OCI-M2 (cell line): ENCODE measurements around the gene LRRC1.
"Not testable (repeated sequence)": the region's sequence is repeated elsewhere in the genome, so short reads cannot be mapped to it uniquely, and the experiment has no call there.

Experiments
- DNase-seq: peaks from one replicate; lab custom pipeline; 2025; ENCODE audit not compliant: unreplicated experiment; lab: John Stamatoyannopoulos, UW

Gene LRRC1

GRCh38 chr6:53792016-53792415 is 2.8 kb upstream of the LRRC1 start:
- DNase-seq: no peak

DNA sequence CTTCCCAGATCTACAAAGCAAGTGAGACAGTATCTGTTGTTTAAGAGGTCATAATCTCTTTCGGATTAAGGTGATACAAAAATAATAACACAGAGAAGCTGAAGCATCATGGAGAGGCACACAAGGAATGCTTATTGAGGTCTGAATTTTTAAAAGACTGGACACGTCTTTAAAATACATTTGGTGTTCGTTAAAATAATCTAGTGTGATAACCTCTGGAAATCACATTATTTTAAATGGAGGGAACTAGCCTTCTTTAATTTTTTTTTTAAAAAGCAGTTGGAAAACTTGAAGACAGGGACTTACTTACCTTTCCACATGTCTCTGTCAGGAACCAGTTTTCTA is 1.9 kb upstream of the LRRC1 start:
- DNase-seq: no peak

GRCh38 chr6:53793318-53794136 is 1.3 kb upstream of the LRRC1 start:
- DNase-seq: no peak

GRCh38 chr6:53794137-53794719 is 577 bp upstream of the LRRC1 start:
- peak; percentile 78 for DNase-seq

GRCh38 chr6:53795340-53795701 is 516 bp downstream of the LRRC1 start:
- no peak for DNase-seq

DNA sequence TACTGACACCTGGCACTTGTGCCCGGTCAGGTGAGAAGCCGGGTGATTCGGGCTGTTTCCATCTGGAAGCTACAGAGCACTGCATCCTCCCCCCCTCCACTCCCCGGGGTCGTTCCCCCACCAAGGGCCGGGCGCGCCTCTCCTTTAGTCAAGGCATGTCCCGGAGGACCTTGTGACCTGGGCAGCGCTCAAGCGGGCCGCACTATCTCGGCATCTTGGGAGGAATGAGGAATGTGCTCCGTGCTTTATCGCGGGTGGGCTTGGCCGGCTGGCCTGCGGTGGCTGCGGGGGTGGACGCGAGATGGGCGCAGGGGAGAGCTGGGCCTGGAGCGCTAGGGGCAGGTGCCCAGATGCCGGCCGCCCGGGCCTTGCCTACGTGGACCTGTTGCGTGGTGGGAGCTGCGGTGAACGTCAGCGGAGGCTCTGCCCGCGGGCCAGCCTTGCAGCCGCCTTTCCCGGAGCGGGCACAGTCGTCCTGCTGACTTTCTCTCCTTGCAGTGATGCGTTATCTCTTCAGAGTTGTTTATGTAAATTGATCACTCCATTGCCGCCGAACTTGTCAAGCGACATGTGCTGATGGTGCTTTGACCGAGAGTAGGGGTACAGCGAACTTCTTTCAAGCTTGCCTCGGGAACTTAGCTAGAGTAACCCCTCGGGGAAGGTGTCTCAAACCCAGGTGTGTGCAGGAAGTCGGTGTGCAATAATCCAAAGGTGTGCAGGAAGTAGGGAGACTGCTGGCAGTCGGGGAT is 1.1 kb downstream of the LRRC1 start:
- no peak for DNase-seq

- no peak for DNase-seq
Measured at GRCh38 chr6:53796451-53796780, 1.6 kb downstream of the LRRC1 start.

GRCh38 chr6:53796791-53797190 is 2.0 kb downstream of the LRRC1 start:
- no peak for DNase-seq

DNA sequence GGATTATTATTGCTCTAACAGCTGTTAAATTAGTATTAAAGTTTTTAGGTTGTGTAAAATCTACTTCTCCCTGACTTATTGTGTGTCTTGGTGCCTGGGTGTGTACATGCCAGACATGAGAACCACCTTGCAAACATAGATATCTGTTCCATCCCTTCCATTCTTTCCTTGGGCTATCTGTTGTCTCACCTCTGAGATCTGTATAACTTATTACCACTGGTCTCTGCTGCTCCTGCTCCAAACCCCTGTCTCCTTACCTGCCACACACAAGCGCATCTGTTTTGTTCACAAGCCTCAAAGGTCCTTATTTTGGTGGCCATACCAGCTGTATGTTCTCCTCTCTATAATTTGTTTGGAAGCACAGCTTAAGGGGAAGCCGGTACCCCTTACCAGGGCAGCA is 2.5 kb downstream of the LRRC1 start:
- no peak for DNase-seq

DNA sequence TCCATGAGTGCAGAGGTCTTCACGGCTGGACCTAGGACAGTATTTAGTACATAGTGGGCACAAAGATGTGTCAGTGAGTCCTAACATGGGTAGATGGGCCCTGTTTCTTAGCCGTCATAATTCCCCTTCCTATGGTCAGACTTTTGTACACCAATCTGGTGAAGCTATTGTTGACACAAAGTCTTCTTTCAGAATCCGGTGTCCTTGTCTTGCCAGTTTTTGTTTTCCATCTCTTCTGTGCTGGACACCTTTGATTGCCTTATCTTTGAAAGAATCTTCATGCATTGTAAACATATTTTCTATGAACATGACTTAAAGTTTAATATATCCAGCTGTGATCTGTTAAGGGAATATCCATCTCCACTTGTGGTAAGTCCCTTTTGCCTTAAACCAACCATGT is 4.5 kb downstream of the LRRC1 start:
- DNase-seq: no peak

DNA sequence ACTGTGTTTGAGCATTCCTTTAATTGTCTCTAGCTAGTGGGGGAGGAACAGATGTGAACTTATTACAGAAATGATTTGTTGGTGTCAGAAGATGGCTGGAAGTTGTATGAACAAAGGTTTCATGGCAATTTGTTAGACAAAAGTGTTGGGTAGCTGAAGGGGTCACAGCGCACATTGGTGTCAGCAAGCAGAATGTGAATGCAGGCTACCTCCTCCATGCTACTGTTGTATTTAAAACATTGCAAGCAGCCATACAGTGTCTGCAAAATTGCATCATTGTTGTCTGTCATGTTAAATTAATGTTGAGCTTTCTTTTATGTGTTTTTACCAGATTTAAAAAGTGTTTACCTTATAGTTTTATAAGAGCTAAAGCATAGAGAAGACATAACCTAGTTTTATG is 6.2 kb downstream of the LRRC1 start:
- DNase-seq: no peak

DNA sequence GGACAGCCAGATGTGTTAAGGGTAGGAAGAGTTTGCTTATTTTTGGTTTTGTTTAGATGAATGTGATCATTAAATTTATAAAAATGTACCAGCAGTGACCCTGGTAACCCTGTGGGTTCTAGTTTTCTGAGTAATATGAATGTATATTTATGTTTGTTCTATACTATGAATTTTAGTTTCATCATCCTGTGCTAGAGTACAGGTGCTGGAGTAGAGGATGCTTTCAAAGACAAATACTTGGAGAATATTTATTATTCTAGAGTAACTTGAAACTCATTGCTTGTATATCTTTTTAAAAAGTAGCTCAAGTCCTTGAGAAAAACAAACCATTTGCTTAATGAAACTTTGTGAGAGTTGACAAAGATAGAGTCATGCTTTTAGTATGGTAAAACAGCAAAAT is 7.8 kb downstream of the LRRC1 start:
- no peak for DNase-seq

- no peak for DNase-seq
Measured at GRCh38 chr6:53803081-53803860, 8.5 kb downstream of the LRRC1 start.

GRCh38 chr6:53805016-53805415 is 10.2 kb downstream of the LRRC1 start:
- no peak for DNase-seq

DNA sequence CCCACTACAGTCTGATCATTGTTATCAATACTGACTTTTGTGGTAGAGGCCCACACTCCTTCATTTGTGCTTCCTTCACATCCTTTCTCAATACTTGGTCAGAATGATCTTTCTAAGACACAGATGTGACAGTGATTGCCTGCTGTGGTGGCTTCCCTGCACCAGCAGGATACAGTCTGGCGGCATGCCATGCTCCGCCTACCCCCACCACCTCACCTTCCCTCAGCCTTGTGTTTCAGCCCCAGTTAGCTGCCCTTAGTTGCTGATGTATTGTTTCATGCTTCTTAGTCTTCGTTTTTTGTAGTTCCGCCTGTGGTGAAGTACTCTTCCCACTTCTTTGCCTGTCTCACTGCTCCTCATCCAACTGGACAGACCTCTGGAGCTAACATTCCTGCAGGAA is 10.9 kb downstream of the LRRC1 start:
- no peak for DNase-seq

GRCh38 chr6:53807606-53808005 is 12.8 kb downstream of the LRRC1 start:
- not testable (repeated sequence) for DNase-seq

DNA sequence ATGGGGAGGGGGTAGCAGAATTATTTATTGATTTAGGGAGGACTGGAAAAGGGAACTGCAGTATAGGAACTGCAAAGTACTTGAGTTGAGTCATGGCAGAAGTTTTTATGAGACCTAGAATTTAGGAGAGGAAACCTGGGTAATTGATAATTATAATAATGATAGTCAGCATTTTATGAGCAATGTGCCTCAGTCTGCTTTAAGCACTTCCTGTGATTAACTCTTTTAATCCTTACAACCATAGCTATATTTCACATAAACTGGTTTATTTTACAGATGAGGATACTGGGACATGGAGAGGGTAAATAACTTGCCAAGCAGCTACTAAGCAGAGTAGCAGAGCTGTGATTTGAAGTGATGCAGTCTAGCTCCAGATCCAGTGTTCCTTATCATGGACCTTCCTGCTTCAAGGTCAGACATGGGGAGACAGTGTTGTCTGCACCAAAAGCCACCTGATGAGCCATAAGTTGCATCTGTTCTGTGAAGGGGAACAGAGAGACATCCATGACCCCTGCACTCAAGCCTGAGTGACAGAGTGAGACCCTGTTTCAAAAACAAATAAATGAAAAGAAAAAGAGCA is 13.6 kb downstream of the LRRC1 start:
- no peak for DNase-seq

DNA sequence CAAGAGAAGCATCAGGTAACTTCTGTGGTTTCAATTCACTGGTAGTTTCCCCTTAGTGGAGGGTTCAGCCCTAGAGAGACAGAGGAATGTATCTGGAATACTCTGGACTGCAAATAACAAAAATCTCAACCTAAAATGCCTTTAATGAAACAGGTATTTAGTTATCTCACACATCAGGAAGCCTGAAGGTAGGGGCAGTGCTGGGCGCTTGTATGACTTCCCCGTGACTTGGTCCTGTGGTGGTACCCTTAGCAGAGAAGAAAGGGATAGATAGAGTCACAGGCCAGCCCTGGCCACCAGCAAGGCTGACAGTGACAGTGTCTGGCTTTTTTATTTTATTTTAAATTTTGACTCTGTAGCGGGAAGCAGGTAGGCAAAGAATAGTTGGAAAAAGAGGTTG is 14.9 kb downstream of the LRRC1 start:
- DNase-seq: no peak

- DNase-seq: no peak
Measured at GRCh38 chr6:53811082-53811481, 16.3 kb downstream of the LRRC1 start.

GRCh38 chr6:53811746-53812145 is 16.9 kb downstream of the LRRC1 start:
- no peak for DNase-seq

DNA sequence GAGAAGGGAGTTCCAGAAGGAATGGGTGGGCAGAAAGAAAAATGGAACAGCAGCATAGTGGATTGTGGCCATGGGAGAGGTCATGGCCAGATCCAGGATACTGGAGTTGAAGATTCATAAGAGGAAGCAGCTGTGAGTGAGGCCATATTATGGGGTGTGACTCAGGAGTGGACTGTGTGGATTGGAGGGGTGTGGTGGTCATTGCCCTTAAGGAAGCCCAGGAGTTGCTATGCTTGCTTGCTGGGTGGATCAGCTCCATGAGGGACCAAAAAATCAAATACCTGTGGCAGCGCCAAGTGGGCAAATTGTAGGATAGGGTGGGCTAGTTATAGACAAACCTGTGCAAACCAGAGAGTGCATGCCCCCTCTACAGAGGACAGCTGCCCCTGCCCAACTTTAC is 18.3 kb downstream of the LRRC1 start:
- DNase-seq: no peak
